Astrocyte of the cerebellum (primary cell): ENCODE results near the gene TDRD12.
"Not testable (repeated sequence)": the region's sequence is repeated elsewhere in the genome, so short reads cannot be mapped to it uniquely, and the experiment has no call there.

Experiments used
- DNase-seq: peaks from one replicate; pipeline ENCODE4 v3.0.0-alpha.2; 2011; ENCODE audit warnings: low read depth
- H3K4me3 ChIP-seq: 2 replicates; pipeline ENCODE4 v1.5.1; 2011; ENCODE audit warnings: mild to moderate bottlenecking, low read depth, low read length, moderate library complexity
- in situ Hi-C: cut with HindIII; loops from 2 replicates; pipeline ENCODE4 v1.10.0; 2017; ENCODE audit warnings: low sequenced_read_pairs
- TF ChIP-seq, protein P1 (sequence below): IDR thresholded peaks from 2 replicates; pipeline ENCODE4 v1.5.1; 2012; ENCODE audit warnings: low read length, low read depth, moderate library complexity, mild to moderate bottlenecking; ENCODE audit errors: missing control alignments

Gene TDRD12

DNA sequence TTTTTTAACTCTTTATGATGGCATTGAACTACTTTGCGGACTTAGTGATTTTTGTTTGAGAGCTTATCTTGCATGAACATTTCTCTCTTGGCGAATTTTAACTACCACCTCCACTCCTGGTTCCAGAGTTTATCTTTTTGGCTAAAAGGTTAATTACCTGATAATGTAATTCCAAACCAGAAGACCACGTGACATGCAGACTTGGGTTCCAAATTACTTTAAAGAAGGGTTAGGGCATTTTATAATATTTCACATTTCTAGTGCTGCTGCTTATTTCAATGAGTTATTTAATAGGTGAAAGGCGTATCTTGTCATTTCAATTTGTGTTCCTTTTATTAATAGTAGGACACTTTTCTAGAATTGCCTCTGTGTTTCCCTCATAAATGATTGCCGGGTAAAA lies 52.0 kb downstream of the TDRD12 start:
- TF ChIP-seq, protein P1, sequence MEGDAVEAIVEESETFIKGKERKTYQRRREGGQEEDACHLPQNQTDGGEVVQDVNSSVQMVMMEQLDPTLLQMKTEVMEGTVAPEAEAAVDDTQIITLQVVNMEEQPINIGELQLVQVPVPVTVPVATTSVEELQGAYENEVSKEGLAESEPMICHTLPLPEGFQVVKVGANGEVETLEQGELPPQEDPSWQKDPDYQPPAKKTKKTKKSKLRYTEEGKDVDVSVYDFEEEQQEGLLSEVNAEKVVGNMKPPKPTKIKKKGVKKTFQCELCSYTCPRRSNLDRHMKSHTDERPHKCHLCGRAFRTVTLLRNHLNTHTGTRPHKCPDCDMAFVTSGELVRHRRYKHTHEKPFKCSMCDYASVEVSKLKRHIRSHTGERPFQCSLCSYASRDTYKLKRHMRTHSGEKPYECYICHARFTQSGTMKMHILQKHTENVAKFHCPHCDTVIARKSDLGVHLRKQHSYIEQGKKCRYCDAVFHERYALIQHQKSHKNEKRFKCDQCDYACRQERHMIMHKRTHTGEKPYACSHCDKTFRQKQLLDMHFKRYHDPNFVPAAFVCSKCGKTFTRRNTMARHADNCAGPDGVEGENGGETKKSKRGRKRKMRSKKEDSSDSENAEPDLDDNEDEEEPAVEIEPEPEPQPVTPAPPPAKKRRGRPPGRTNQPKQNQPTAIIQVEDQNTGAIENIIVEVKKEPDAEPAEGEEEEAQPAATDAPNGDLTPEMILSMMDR: no peak
- no peak overlapping the region for H3K4me3 ChIP-seq
- in situ Hi-C loops: no loop called here
- no peak for DNase-seq

DNA sequence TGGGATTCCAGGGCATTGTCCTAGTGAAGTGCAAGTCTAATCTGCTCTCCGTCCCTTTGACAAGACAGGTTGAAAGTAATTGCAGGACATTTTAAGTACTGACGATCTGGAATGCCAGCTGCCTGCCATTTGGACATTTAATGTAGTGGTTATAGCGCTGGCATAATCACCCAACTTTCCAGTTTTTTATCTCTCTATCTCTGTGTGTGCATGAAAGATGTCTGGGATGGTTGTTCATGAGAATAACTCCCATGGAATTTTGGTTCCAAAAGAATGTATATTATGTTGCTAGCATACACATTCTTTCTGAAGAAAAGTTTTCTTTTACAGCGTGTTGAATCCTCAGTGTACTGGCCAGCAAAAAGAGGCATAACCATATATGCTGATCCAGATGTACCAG lies 53.6 kb downstream of the TDRD12 start:
- TF ChIP-seq, protein P1: no peak
- in situ Hi-C loops: no loop called here
- DNase-seq: no peak
- H3K4me3 ChIP-seq: no peak overlapping the region

DNA sequence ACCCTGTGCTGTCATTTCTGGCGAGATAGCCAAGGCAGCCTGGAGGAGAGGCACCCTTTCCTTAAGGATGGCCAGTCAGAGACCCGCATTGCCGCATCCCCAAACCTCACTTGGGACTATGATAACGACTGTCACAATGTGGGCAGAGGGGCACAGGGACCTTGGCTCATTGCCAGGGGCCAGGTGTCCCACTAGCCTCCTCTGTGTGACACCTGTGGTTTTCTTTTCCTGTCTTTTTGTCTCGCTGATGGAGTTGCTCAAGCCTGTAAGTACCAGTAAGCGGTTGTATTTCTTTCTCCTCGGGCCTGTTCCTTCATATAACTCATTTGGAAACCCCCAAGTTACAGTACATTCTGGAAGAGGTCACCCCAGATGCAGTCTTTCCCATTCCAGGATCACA lies 59.5 kb downstream of the TDRD12 start:
- TF ChIP-seq, protein P1: no peak
- in situ Hi-C loops: no loop called here
- no peak for DNase-seq
- H3K4me3 ChIP-seq: no peak overlapping the region

DNA sequence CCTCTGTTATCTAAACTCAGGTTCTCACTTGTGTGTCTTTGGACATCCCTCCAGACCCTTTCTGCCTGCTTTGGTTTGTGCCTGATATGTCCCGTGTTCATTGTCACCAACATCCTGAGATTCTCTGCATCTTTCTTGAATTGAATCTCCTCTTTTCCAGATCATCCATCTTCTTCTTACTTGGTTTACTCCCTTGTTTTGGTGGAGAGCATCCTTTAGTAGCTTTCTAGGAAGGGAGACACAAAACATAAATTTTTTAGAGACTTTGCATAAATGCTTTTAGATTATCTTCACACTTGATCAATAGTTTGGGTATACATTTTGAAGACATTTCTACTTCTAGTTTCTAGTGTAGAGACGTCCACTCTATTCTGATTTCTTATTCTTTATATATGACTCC lies 61.7 kb downstream of the TDRD12 start:
- DNase-seq: no peak
- in situ Hi-C loops: no loop called here
- TF ChIP-seq, protein P1: no peak
- no peak overlapping the region for H3K4me3 ChIP-seq

DNA sequence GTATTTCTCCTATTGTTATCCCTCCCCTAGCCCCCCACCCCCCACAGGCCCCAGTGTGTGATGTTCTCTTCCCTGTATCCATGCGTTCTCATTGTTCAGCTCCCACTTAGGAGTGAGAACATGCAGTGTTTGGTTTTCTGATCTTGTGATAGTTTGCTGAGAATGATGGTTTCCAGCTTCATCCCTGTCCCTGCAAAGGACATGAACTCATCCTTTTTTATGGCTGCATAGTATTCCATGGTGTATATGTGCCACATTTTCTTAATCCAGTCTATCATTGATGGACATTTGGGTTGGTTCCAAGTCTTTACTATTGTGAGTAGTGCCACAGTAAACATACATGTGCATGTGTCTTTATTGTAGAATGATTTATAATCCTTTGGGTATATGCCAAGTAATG lies 62.5 kb downstream of the TDRD12 start:
- H3K4me3 ChIP-seq, DNase-seq, in situ Hi-C loops: not testable (repeated sequence)

DNA sequence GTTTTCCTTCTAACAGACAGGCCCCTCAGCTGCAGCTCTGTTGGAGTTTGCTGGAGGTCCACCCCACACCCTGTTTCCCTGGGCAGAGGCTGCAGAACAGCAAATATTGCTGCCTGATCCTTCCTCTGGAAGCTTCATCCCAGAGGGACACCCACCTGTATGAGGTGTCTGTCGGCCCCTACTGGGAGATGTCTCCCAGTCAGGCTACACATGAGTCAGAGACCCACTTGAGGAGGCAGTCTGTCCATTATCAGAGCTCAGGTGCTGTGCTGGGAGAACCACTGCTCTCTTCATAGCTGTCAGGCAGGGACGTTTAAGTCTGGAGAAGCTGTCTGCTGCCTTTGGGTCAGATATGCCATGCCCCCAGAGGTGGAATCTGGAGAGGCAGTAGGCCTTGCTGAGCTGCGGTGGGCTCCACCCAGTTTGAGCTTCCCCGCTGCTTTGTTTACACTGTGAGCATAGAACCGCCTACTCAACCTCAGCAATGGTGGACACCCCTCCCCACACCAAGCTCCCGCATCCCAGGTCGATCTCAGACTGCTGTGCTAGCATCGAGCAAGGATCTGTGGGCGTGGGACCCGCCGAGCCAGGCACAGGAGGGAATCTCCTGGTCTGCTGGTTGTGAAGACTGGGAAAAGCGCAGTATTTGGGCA lies 67.7 kb downstream of the TDRD12 start:
- in situ Hi-C loops, DNase-seq, H3K4me3 ChIP-seq: not testable (repeated sequence)

DNA sequence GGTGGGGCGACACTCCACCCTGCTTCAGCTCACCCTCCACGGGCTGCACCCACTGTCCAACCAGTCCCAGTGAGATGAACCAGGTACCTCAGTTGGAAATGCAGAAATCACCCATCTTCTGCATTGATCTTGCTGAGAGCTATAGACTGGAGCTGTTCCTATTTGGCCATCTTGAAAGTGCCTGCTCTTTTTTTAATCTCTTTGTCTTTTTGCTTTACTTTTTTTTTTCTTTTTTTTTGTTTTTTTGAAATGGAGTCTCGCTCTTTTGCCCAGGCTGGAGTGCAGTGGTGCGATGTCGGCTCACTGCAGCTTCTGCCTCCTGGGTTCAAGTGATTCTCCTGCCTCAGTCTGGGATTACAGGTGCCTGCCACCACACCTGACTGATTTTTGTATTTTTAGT lies 68.3 kb downstream of the TDRD12 start:
- in situ Hi-C loops, H3K4me3 ChIP-seq, DNase-seq: not testable (repeated sequence)

DNA sequence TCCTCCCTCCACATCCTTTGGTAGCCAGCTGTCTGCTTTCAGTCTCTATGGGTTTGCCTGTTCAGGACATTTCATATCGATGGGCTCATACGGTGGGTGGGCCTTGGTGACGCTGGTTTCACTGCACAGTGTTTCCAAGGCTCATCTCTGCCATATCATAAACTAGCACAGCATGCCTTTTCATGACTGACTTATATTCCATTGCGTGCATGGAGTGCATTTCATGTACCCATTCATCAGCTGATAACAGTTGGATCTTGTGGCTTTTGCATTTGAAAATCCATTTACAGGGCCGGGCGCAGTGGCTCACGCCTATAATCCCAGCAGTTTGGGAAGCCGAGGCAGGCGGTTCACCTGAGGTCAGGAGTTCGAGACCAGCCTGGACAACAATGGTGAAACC lies 69.9 kb downstream of the TDRD12 start:
- DNase-seq: no peak
- TF ChIP-seq, protein P1: no peak
- no peak overlapping the region for H3K4me3 ChIP-seq
- in situ Hi-C loops: no loop called here
